GM19328 (cell line): ENCODE data around the gene ZNF573.

Experiments
- ATAC-seq: cut with Tn5 transposase; IDR thresholded peaks from one replicate; pipeline ENCODE4 v1.9.1; 2021; ENCODE audit warnings: mild to moderate bottlenecking, moderate library complexity; ENCODE audit not compliant: unreplicated experiment

Gene ZNF573

DNA sequence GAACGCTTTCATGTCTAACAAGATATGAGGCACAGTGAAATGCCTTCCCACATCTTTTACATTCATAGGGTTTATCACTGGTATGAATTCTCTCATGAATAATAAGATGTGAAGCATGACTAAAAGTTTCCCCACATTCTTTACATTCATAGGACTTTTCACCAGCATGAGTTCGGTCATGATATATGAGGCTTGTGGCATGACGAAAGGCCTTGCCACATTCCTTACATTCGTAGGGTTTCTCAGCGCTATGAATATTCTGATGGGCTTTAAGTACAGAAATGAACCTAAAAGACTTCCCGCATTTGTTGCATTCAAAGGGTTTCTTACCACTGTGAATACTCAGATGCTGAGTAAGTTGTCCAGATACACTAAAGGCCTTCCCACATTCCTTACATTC, 81.2 kb downstream of the ZNF573 start:
- no peak for ATAC-seq

DNA sequence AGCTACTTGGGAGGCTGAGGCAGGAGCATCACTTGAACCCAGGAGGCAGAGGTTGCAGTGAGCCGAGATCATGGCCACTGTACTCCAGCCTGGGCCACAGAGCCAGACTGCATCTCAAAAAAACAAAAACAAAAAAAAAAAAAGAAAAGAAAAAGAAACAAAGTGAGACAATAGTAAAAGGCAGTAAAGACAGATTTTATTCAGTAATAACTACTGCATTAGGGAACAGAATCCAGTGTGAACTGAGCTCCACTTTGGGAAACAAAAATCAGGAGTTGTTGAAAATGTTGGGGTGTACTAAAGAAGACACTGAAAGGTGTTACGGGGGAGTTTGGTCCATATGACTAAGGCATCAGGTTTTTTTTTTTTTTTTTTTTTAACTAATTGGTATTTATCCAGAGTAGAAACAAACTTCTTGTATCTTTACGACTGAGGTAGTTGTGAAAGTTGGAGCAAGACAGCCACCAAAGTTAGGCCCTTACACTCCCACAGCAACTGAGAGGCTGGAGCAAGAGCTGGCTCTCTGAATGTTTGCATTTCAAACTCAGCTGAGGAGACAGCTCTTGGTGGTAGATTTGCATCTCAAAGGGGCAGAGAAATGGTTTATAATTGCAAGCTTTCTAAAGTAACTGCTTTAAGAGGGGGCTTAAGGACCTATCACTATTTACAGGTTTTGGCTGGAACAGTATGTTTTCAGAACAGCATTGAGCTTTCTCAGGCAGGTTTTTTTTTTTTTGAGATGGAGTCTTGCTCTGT, 84.1 kb downstream of the ZNF573 start:
- no peak for ATAC-seq

DNA sequence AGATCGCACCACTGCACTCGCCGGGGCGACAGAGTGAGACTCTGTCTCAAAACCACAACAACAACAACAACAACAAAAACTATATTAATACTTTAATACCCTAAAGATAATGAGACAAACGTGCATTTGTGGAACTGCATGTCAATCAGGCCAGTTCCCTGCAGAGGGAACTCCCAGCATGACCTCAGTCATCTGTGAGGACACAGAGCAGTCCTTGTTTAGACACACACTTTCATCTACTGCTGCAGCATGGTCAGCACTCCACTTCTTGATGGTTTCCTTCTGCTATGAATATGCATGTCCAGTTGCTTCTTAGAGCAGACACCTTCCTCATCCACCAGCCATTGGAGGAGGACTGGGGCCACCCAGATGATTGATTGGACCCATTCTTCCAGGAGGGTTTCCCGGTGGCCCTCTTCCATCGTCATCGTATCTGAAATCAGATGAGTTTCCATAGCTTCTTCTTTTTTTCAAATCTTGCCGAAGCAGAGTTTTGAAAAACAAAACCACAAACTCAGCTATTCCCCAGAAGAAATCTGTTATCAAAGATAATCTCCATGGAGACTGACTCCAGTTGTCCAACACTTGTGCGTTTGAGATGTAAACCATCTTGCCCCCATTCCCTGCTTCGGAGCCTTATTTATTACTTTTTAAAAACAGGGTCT, 86.3 kb downstream of the ZNF573 start:
- no peak for ATAC-seq

DNA sequence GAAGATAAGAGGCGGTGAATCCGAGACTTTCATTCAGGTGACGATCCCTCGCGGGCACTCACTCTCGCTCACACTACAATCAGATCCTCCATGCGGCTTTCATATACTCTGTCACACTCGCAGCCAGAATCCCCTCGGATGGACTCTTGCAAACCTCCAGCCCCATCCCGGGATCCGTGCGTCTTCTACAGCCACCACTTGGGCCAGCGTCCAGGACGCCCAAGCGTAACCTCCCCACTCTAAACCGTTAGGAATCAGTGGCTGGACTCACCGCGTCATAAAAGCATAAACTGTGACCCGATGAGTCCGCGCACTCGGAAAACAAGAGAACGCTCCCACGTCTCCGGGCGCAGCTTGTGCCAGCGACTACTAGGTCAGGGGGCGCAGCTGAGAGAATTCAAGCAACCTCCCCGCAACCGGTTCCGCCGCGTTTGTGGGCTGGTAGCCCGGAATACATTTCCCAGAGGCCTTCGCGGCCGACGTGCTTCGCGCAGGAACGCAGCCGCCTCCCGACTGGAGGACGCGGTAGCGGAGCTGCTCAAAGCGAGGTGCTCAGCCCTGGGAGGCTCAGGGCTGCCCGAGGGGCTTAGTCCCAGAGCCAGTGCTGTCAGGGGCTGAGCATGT, 87.4 kb downstream of the ZNF573 start:
- ATAC-seq: no peak
